SIG-M5 (cell line): Measurements from ENCODE around the gene BRF1.
"Not testable (repeated sequence)": the region's sequence is repeated elsewhere in the genome, so short reads cannot be mapped to it uniquely, and the experiment has no call there.

Experiments
- DNase-seq: peaks from one replicate; lab custom pipeline; 2025; lab: John Stamatoyannopoulos, UW

The BRF1 gene

DNA sequence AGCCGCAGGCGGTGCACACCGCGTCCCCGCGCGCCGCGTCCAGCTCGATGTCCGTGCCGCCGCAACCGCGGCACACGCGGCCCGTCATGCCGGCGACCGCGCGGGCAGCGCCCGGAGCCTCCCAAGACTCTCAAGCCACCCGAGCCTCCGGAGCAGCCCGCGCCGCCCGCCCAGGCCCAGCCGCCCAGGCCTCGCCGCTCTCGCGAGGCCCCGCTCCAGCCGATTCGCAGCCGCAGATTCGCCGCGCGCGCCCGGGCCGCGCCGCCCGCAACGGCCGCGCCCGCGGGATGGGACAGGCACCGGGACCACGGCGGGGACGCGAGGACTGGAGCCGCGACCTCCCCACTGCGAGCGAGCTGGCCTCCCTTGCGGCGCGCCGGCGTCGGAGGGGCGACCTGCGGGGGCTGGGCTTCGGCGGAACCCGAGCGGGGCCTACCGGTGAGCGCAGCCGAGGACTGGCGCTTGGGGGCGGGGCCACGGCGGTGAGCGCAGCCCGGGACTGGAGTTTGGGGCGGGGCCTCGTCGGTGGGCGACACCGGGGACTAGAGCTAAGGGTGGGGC, at the start of gene BRF1:
Gene BRF1, minus strand, starts transcription at position 460 of the 561 bp plus-strand sequence. Its CDS starts 372 bp downstream, at position 88.
- DNase-seq, result peak; percentile 47

DNA sequence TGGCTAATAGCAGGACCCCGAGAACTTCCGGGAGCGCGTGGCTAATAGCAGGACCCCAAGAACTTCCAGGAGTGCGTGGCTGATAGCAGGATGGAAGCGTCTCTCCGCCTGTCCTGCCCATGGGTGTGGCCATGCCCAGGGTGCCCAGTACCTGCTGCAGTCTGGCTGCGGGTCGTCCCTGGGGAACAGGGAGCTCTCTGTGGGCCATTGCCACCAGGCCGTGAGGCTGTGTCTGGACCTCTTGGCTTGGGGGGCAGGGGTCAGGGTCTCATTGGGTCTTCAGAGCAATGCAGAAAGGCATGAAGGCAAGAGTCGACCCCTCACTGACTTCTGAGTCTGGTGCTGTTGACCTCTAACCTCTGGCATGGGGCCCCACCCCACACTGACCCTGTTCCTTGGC, 49.2 kb upstream of the BRF1 start:
- DNase-seq, result no peak

DNA sequence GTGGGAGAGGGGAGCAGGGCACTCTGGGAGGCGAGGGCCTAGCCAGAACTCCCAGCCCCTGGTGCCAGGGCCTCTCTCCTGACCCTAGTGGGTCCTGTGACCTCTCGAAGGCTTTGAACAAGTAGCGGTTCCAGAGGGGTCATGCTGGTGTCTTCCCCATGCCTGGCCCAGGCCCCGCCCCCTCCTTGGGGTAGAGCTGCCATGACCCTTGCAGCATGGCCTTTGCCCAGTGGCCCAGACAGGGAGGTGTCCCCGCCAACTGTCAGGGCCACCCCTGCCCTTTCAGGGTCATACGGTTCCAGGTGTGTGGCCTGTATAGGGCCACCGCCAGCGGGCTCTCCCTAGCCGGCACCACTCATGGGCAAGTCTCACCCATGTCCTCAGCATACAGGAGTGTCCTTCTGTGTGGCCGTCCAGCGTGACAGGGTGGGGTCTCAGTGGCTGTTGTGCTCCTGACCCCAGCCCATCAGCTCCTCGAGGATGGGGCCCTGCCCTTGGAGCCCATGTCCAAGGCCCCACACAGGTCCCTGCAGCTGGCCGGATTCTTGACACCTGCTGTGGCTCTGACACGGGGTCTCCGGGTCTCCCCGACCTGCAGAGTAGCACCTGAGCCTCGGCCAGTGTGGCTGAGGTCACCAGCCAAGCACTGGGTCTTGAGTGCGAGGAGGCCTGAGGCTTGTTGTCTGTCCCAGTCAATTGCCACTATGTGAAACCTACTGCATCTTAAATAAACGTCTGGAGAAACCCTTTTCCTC, 48.3 kb upstream of the BRF1 start:
- DNase-seq, result no peak

- no peak for DNase-seq
These were observed 47.6 kb upstream of the BRF1 start for GRCh38 chr14:105348169-105348944.

DNA sequence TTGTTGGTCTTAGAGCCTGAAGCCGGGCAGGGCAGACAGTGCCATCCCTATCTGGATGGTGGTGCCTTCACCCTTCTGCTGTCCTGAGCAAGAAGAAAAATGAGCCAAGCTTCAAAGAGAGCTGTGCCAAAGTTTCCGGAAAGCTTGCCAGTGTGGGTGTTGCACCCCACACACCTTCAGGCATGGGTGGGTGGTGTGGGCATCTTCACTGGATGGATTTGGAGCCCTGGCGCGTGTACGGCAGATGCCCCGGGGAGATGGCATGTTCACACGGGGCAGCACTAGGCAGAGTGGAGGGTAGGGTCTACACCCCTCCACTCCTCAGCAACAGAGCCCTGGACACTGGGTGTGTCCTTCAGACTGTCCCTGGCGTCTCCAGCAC, 46.8 kb upstream of the BRF1 start:
- DNase-seq, result no peak

DNA sequence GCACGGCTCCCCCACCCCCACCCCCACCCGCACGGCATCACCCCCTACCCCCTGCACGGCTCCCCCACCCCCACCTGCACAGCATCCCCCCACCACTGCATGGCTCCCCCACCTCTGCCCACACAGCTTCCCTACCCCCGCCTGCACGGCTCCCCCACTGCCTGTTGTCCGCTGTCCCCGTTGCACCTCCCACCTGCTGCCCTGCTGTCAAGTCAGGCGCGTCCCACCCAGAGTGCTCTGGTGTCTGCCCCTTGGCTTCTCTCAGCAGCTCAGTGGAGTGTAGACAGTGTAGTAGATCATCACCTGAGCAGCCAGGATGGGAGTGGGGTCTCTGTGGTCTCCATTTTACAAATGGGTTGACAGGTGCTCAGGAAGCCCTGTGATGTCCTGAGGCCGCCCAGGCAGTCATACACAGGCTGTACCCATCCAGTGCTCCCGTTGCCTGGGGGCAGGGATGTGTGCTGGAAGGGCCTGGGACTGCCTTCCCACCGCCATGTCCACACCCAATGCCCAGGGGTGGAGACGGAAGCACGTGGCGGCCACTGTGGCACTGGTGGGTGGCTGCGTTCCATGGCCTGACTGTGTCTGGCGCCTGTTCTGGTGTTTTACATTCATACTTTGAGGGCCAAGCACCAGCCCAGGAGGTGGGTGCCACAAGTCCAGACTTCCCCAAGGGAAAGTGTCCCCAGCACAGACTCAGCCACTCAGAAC, 46.2 kb upstream of the BRF1 start:
- DNase-seq, result no peak

DNA sequence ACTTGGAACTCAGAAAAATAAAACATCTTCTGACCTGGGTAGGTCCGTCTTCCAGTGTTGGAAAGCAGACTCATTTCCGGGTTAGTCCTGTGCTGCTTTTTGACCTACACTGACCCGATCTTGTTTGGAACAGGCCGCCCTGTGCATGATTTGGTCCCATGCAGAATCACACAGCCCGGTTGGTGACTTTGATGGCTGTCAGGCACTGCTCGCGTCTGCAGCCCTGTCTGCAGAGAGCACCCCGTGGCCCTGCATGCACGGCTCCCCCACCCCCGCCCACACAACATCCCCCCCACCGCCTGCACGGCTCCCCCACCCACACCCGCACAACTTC, 45.4 kb upstream of the BRF1 start:
- DNase-seq, result no peak

DNA sequence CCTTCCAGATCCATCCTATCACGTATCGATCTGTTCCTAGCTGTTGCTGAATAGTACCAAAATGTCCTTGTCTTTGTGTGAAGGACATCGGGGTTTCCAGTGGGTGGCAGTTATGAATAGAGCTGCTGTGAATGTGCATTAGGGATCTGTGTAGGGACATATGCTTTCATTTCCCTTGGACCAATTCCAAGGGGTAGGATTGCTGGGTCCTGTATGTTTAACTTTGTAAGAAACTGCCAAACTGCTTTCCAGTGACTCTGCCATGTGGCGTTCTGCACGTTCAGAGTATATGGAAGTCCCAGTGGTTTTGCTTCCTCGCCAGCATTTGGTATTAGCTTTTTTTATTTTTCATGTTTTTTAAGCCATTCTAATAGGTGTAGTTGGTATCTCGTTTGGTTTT, 42.4 kb upstream of the BRF1 start:
- no peak for DNase-seq

DNA sequence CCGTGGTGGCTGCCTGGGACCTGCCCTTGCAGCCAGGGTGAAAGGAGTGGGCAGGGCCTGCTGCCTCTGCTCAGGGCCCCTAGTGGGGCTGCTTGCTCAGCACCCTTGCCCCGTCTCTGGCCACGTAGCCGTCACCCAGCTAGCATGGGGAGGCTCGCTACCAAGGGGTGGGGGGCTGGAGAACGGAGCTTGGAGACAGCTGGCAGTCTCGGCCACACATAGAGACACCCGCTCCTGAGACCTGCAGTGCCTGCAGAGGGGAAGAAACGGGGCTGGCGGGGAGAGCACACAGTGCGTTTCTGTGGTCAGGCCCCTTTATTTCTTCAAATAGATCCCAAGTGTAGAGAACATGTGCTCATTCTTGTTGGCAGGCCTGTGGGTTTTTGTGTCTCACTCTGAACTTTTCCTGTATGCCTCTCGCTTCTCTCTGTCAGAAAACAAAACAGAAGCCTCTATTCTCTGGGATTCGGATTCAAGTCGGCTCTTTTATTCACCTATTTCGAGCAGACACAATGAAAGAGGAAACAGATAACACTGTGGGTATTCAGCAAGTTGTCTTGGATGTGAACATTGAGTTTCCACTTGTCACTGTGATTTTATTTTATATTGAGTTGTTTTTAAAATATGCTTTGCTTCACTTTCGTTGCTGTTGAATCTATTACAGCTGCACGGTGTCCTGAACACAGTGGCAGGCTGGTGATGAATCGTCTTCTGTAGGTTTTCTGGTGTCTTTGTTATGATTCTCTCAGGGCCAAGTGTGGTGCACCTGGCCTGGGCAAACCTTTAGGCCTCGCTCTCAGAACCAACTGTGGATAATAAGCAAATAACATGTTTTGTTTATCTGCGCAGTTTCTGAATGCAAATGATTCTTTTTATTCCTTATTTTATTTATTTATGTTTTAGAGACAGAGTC, 40.3 kb upstream of the BRF1 start:
- DNase-seq, result no peak

DNA sequence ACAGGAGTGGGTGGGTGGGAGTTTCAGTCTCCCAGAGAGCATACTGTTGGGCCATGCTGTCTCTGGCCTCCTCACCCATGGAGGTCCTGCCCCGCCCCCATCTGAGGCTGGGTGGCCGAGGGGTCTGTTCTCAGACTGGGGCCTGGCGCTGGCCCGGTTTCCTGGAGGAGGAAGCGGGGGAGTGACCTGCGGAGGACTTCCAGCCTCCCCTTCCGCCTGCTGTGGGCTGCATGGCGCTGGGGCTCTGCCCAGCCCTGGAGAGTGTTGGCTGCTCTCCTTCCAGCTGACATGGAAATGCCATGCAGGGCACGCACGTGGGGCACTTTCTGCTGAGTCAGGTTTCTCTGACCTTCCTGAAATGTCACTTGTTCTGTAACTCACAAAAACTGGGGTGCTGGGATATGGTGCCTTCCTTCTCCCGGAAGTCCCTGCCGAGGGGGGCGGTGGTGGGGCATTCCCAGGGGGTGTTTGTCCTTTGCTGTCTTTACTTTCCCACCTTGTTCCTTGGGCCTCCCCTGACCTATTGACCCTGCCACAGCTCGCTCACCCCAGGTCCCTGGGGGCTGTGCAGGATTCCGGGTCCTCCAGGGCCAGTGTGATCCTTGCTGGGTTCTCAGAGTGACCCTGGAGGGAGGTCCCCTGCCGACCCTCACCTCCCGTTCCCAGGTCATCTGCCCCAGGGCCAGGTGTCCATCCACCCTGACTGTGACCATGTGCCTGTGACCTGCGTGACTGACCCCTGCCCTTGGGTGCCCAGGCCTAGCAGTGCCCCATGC, 37.4 kb upstream of the BRF1 start:
- no peak for DNase-seq

- no peak for DNase-seq
These were observed 36.6 kb upstream of the BRF1 start for GRCh38 chr14:105337433-105337832.

GRCh38 chr14:105336477-105337287, 35.9 kb upstream of the BRF1 start:
- DNase-seq, result no peak

DNA sequence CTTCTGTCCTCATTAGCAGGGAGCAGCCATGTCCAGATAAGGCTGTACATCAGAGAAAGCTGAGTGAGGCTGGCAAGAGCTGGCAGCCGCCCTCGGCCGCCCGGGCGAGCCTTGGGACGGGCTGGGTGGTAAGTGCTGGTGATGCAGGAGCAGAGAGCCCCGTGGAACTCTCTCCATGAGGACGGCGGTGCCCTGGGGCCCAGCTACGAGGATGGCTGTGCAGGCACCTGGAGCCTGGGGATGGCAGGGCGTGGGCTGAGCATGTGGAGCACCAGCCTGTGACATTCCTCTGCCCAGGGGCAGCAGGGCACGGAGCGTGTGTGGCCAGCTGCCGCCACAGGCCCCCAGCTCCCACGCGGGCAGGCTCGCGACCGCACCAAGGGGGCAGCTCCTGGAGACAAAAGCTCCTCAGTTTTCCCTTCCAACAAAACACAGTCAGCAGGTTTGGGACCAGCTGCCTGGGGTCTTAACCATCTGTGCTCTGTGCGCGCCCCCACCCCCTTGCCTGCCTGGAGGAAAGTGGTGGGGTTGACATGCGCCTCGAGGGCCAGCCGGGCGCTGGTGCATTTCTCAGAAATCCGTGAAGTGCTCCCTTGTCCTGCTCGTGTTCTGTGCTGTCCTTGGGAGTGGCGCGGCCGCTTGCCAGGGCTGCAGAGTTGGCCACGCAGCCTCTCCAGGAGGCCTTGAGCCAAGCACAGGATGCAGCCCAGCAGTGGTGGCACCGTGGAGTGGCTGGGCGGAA, 35.1 kb upstream of the BRF1 start:
- no peak for DNase-seq

GRCh38 chr14:105335231-105335542, 34.4 kb upstream of the BRF1 start:
- not testable (repeated sequence) for DNase-seq

- no peak for DNase-seq
These were observed 33.8 kb upstream of the BRF1 start for GRCh38 chr14:105334383-105335230.

- DNase-seq, result no peak
These were observed 33.0 kb upstream of the BRF1 start for GRCh38 chr14:105333613-105334364.

DNA sequence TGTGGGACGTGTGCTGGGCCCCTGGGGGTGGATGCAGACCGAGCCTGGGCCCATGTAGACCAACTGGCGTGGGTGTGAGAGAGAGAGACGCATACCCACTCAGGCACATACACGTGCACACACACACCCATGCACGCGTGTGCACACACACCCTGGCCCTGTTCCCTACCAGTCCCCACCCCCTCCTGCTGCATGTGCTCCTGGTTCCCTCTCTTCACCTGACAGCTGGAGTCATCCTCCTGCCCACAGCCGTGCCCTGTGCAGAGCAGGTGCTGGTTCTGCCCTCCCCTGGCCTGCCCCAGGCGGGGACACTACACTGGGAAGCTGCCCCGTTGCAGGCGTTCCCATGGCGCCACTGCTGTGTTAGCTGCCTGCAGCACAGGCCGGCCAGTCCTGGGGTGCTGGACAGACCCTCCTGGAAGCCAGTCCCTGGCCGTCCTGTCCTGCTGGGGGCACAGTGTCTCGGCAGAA, 32.3 kb upstream of the BRF1 start:
- no peak for DNase-seq
